ENCODE data around the gene LYSMD4.
A peak's percentile ranks its signal among the peaks of the same experiment; 100 is the strongest.
"Not testable (repeated sequence)": the region's sequence is repeated elsewhere in the genome, so short reads cannot be mapped to it uniquely, and the experiment has no call there.

LYSMD4 gene

GRCh38 chr15:99733268-99734039 is at the start of gene LYSMD4:
Gene LYSMD4 (minus strand): TSS chr15:99733437. CDS start chr15:99731999, 1,438 bp downstream.
- DNase-seq = peak; percentile 95 to 99 (median 99)

GRCh38 chr15:99782029-99782428 is 48.8 kb upstream of the LYSMD4 start:
- DNase-seq = not testable (repeated sequence)

GRCh38 chr15:99777144-99777543 is 43.9 kb upstream of the LYSMD4 start:
- DNase-seq = no peak

DNA sequence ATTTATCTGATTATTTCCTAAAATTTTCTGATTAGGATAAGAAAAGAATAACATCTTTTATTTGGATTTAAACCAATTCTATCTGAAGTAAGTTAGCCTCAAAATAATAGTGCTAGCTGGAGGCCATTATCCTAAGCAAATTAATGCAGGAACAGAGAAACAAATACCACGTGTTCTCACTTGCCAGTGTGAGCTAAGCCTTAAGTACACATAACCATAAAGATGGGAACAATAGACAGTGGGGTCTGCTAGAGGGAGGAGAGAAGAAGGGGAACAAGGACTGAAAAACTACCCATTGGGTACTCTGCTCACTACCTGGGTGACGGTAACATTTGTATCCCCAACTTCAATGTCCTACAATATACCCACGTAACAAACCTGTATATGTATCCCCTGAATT is 31.3 kb upstream of the LYSMD4 start:
- DNase-seq = no peak

DNA sequence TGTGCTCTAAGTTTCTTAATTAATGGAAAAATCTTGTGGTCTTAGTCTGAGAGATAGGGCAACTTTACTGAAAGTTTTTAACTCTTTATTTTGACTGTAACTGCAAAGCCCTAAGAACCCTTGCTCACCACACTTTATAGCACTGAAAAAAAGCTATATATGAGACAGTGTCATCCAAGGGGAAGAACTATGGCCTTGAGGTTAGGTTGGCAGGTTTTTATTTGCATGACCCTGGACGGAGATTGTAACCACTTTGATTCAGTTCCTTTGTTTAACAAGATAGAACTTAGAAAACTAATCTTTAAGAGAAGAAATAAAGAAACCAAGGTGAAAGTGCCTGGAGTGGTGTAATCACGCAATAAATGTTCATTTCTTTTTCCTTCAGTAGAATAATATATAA is 30.6 kb upstream of the LYSMD4 start:
- no peak for DNase-seq

DNA sequence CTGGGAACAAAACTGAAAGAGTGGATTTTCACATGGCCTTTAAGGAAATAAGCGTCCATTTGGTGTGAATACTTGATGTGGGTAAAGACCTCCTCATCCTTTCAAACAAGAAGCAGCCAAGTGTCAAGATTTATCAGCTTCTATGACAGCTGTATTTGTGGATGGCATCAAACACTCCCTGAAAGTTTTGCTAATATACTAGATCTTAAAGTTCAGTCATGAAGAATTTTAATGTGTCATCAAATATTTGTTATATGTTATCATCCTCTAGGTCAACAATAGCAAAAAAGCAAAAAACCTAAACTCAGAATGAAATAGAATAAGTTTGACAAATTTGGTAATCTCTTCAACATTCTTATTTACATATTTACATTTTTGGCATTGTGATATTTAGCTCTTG is 29.1 kb upstream of the LYSMD4 start:
- no peak for DNase-seq

GRCh38 chr15:99755692-99756409 is 22.6 kb upstream of the LYSMD4 start:
- DNase-seq = no peak

GRCh38 chr15:99753066-99753465 is 19.8 kb upstream of the LYSMD4 start:
- DNase-seq = no peak

DNA sequence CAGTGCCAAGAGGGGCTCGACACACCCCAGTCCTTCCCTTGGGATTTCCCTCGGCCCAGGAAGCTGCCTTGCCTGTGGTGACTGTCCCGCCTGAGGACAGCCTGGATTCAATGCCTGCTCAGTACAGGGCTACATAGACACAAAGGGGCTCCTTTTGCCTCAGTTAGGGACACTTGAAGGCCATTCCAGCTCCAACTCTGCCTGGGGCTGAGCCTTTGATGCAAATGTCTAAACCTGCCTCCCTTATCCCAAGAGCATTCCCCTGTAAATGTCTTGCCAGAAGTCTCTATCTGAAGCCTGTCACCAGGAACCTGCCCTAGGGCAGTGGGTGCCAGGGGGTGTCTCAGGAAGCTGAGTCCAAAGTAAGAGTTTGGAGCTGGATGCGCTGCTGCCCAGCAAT is 19.3 kb upstream of the LYSMD4 start:
- DNase-seq = no peak

GRCh38 chr15:99750326-99750725 is 17.1 kb upstream of the LYSMD4 start:
- DNase-seq = not testable (repeated sequence)

- DNase-seq = no peak
These were observed 16.1 kb upstream of the LYSMD4 start for GRCh38 chr15:99749386-99749785.

DNA sequence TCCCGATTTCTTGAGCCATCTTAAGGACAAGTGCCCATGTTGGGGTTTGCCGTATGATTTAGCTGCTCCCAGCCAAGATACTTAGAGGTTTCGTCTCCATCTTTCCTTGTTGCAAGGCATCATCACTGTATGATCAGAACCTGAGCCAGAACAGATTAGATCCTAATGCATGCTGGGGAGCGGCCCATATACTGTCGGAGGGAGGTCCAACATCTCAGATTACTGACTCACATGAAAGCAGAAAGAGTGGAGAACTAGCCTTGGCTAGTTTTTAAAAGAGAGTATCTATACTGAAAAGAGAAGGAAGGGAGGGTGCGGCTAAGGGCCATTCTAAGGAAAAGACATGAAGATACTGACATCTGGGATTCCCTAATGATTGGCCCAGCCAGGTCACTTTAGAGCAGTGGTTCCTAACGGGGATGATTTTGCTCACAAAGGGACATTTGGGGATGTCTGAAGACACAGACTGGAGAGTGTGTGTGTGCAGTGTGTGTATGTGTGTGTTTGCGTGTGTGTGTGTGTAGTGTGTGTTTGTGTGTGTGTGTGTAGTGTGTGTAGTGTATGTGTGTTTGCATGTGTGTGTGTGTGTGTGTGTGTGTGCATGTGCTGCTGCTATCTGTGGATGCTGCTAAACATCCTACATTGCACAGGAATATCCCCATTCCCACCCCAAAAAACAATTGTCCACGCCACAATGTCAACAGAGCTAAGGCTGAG is 12.3 kb upstream of the LYSMD4 start:
- DNase-seq = no peak

GRCh38 chr15:99744142-99744541 is 10.9 kb upstream of the LYSMD4 start:
- DNase-seq = no peak

GRCh38 chr15:99741835-99742234 is 8.6 kb upstream of the LYSMD4 start:
- DNase-seq = no peak

DNA sequence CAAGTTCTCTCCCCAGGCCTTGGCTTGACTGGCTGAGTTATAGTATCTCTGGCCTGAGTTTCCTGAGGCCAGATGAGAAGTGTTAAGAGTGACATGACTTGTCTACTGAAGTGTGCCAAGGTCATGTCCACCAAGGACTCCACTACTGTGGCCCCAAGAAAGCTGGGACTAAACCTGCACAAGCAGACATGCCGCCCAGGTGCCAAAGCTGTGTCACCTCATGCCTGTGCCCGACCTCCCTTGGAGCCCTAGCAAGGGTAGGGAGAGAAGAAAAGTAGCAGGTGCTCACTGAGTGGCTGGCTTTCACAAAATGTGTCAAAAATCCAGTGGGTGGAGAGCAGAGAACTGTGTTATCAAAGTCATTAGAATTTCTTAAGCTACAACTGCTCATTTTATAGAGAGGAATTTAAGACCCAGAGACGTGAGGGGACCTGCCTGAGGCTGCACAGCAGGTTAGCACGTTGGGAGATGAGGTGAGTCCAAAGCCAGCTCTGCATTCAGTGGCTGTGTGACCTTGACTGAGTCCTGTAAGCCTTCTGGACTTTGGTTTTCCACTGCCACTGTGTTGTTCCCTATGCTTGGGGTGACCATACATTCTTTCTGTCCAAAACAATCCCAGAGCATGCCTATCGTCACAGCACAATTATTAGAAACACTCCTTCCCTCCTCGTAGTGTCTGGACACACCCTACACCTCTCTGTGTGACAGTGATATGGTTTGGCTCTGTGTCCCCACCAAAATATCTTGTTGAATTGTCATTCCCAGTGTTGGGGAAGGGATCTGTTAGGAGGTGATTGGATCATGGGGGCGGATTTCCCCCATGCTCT is 5.0 kb upstream of the LYSMD4 start:
- no peak for DNase-seq

DNA sequence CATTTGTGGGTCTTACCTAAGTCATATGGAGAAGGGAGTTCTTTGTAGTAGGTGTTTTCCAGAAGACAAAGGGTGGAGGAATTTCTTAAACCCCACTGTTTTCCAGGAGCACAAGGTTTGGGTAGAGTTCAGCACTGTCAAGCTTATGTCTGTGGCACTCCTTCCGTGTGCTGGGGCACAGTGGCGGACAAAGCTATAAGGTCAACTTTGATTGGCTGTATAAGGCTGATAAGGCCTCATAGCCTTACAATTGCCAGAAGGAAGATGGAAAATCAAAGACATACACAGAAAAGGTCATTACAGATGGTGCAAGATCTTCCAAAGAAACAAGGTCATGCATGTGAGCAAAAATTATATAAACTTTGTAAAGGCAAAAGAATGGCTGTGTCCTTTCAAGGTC is 3.5 kb upstream of the LYSMD4 start:
- no peak for DNase-seq

- DNase-seq = no peak
These were observed 2.6 kb upstream of the LYSMD4 start for GRCh38 chr15:99735868-99736267.

DNA sequence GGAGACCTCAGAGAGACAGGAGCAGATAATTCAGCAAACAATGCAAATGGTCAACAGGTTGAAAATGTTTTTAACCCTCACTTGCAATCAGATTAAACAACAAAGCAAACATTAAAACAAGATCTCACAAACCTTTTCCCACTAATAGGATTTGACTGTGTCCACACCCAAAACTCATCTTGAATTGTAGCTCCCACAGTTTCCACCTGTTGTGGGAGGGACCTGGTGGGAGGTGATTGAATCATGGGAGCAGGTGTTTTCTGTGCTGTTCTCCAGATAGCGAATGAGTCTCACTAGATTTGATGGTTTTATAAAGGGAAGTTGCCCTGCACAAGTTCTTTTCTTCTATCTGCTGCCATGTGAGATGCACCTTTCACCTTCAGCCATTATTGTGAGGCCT is 1.3 kb upstream of the LYSMD4 start:
- DNase-seq = no peak

DNA sequence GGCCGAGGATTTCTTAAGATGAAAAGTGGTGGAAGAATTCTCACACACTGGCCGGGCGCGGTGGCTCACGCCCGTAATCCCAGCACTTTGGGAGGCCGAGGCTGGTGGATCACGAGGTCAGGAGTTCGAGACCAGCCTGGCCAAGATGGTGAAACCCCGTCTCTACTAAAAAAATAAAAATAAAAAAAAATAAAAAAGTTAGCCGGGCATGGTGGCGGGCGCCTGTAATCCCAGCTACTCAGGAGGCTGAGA is 729 bp upstream of the LYSMD4 start:
- DNase-seq = not testable (repeated sequence)

GRCh38 chr15:99732751-99733267 is 428 bp downstream of the LYSMD4 start:
- no peak for DNase-seq

DNA sequence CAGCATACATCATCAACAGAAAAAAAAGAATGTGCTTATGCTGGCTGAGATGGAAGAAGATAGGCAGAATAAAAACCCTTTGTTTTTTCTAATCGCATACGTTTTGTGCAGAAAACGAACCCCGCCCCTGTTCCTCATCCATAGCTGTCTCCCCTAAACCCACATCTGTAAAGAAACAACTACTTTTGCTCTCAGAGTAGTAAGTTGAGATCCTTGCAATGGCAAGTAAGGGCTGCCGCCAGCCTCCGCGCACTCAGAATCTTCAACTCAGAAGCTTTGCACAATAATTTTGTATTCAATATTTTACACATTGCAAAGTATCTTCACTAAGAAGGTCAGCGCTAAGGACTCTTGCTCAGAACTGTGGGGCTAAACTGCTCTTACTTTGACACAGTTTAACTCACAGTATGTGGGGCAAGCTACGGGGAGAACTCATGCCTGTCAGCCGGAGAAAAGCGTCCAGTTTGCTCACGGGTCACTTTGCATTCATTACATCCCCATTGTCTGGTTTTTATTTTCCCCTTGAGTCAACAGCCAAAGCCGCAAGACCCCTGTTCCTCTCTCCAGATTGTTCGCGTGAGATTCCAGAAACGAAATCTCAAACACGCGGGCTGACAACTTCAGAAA is 1.0 kb downstream of the LYSMD4 start:
- DNase-seq = no peak

DNA sequence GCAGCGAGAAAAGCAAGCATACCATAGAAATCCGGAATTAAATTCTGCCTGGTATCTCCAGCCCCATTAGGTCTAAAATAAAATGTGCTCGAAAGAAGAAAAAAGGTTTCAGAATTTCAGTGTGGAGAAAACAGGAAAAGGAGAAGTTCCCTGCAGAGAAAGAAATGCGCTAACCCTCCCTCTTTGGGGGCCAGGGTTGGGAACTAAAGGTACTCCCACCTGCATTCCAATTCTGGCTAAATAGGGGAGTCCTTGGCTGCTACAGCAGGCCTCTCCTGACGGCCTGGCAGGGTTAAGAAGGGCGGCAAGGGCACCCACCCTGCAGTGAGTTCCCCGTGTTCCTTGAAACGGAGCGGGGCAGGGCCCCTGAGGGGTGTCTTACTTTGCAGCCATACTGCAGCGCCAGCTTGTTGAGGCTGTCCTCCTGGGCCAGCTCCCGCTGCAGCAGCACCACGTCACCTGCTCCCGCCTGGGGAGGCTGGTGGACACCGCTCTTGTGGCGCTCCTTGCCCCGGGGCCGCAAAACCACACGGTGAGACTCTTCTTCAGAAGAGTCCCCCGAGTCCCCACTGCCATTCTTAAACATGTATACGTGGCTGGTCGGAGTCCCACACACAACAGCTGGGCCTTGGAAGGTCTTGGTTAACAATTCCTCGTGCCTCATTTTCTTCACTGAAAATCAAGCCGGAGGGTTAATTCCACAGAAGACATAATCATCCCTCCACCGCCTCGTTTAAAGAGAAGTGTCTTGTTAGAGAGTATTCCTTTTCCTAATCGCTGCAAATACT is 1.7 kb downstream of the LYSMD4 start:
- DNase-seq = no peak

All from activated naive CD4-positive, alpha-beta T cell (primary cell).